ENCODE results near the gene CTNNA3. TPM values are rescaled to one million over a fixed set of nuclear protein-coding genes. Genes with fewer than 3 reads are reported as not detected.

The CTNNA3 gene
- total and polyA plus RNA-seq, 2 of the 4 experiments (the other 2 are of a cell fraction): 0.19 to 0.90 TPM

- Histone ChIP-seq H3K9ac (ENCODE audit: low read depth, low read length) (no peak overlapping the region), H3K79me1 (ENCODE audit: low read depth in 1 of 2, low read length in 2 of 2) (no peaks in the 10 kb centered on the region), H3K14ac (replicated peaks; ENCODE audit: low read depth, low read length) (no peak overlapping the region), H2AFZ (replicated peaks; ENCODE audit: low read length, poor library complexity) (no peak overlapping the region), H3K36me3 (ENCODE audit: control insufficient read depth, insufficient read depth, low read length) (no peaks in the 10 kb centered on the region), H3K4me3 (ENCODE audit: insufficient read depth, low read depth, low read length) (no peak overlapping the region), H2BK120ac (ENCODE audit: low read depth, low read length) (no peak overlapping the region), H3K4me1 (ENCODE audit: control insufficient read depth, insufficient read depth, low read length) (no peaks in the 10 kb centered on the region), H3K27ac (ENCODE audit: insufficient read depth, low read length) (no peak overlapping the region), H2BK5ac (ENCODE audit: low read depth, low read length, poor library complexity, severe bottlenecking) (no peak overlapping the region), H4K20me1 (ENCODE audit: insufficient read depth, low read length) (no peaks in the 10 kb centered on the region), H4K5ac (ENCODE audit: low read depth, low read length) (no peak overlapping the region), H3K9me1 (ENCODE audit: insufficient read depth, low read length) (no peaks in the 10 kb centered on the region), H3K56ac (ENCODE audit: extremely low read depth, insufficient read depth, low read length) (no peak overlapping the region), H3K27me3 (ENCODE audit: control insufficient read depth, insufficient read depth, low read length) (no peaks in the 10 kb centered on the region), H2AK9ac (replicated peaks; ENCODE audit: low read depth, low read length, poor library complexity) (no peak overlapping the region), H4K91ac (ENCODE audit: insufficient read depth, low read depth, low read length) (no peak overlapping the region), H3K4me2 (ENCODE audit: low read depth, low read length) (no peak overlapping the region), H2BK20ac (ENCODE audit: low read depth, low read length) (no peak overlapping the region), H2AK5ac (ENCODE audit: low read depth, low read length) (no peak overlapping the region), H2BK15ac (ENCODE audit: low read depth, low read length) (no peak overlapping the region), H3K18ac (ENCODE audit: low read depth, low read length) (no peak overlapping the region), H3K9me3 (ENCODE audit: control insufficient read depth, insufficient read depth, low read length) (peaks cover 2% of the 10 kb centered on the region; the same call in 1 of the 2 replicates), H4K8ac (ENCODE audit: low read depth in 2 of 2, low read length in 2 of 2) (no peak overlapping the region), H3K23ac (ENCODE audit: low read depth, low read length) (no peak overlapping the region), H3K4ac (ENCODE audit: low read depth, low read length) (no peak overlapping the region)
- TF ChIP-seq SMC3 (IDR thresholded peaks at IDR 0.05; ENCODE audit: low read depth, low read length): no peak
- TF ChIP-seq CEBPB (IDR thresholded peaks at IDR 0.05; ENCODE audit: low read depth, low read length): no peak
- TF ChIP-seq ELK1 (IDR thresholded peaks at IDR 0.05; ENCODE audit: borderline replicate concordance, low read depth, low read length): no peak
- CTCF ChIA-PET: no interaction called here
- intact Hi-C loops (cut with micrococcal nuclease): no loop called here
- no CpG with 5 or more reads among the region's 3 CpGs for whole genome bisulfite sequencing, 2 experiments (ENCODE audit: extremely low coverage in 2 of 2, insufficient read length in 1 of 2)
- in situ Hi-C loops (cut with MboI; ENCODE audit: low sequenced_read_pairs): no loop called here
- DNase-seq (no peak), ATAC-seq (ENCODE audit: low read depth) (no peak)
- dilution Hi-C loops (cut with HindIII; ENCODE audit: low sequenced_read_pairs, unreplicated experiment): no loop called here
- POLR2A ChIA-PET (ENCODE audit: unreplicated experiment): no interaction called here
- BruUV-seq (replicated peaks): no TSS peak
Observed at GRCh38 chr10:66463611-66464010, 1232.4 kb downstream of the CTNNA3 start.
